GM19351 (cell line): ENCODE measurements around the gene ANKRD10.
A peak's percentile ranks its signal among the peaks of the same experiment; 100 is the strongest.
"Not testable (repeated sequence)": the region's sequence is repeated elsewhere in the genome, so short reads cannot be mapped to it uniquely, and the experiment has no call there.

Source experiments
- ATAC-seq: cut with Tn5 transposase; IDR thresholded peaks from one replicate; pipeline ENCODE4 v1.9.1; 2021; ENCODE audit warnings: mild to moderate bottlenecking, moderate library complexity; ENCODE audit not compliant: unreplicated experiment

Gene ANKRD10

DNA sequence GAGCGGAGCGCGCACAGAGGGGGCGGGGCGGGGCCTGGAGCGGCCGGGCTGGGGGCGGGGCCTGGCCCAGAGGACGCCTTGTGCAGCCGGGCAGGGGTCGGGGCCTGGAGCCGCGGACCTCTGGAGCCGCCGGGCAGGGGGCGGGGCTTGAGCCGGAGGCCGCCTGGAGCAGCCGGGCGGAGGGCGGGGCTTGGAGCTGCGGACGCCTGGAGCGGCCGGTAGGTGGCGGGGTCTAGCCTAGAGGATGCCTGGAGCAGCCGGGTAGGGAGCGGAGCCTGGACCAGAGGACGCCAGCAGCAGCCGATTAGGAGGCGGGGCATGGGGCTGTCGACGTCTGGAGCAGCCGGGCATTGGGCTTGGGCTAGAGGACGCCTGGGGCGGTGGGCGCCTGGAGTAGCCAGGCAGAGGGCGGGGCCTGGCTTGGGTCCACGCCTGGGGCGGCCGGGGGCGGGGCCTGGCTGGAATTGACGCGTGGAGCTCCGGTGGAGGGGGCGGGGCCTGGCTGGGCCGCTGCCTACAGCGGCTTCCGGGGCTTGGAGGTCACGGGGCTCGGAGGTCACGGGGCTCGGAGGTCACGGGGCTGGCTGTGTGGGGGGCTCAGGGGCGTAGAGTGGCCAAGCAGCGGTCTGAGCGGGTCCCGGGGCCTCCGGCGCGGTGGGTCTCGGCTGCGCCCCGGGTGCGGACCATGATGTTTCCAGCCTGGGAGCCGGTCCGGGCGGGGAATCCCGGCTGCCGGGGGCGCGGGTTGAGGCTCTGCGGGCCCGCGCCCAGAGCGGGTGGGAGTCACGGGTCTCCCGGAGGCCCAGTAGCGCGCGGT lies at the start of gene ANKRD10:
ANKRD10 (minus strand) TSS at position 13 of the 817 bp plus-strand sequence. CDS start 135 bp downstream, outside the sequence.
- peak; percentile 71 for ATAC-seq

GRCh38 chr13:110964229-110965037 lies 49.6 kb upstream of the ANKRD10 start:
- no peak for ATAC-seq

DNA sequence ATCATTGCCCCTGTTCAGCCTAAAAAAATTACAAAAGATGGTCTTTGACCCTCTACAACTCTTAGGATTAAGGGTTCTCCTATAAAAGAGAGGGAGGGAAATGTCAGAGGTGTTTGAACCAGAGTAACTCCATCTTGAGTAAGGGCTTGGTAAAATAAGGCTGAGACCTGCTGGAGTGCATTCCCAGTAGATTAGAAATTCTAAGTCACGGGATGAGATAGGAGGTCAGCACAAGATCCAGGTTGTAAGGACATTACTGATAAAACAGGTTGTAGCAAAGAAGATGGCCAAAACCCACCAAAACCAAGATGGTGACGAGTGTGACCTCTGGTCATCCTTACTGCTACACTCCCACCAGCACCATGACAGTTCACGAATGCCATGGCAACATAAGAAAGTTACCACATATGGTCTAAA lies 48.7 kb upstream of the ANKRD10 start:
- no peak for ATAC-seq

- ATAC-seq = no peak
Observed at GRCh38 chr13:110961959-110962358, 47.1 kb upstream of the ANKRD10 start.

DNA sequence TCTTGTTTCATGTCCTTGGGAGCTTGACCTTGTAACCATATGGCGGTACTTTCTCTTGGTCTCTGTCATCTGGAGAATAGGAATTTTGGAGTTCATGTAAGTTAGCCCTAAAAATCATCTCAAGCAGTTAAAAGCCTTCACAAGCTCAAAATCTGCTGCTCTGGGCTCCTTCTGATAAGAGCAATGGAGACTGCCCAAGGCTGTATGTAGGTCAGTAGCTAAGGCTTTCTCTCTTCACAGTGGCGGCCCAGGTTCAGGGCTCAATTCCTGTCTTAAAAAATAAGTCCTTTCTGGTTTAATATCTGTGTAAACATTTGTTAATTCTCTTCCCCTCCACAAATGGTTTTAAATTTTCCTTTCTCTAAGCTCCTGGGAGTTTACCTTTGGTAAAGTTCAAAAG lies 45.3 kb upstream of the ANKRD10 start:
- ATAC-seq = no peak

DNA sequence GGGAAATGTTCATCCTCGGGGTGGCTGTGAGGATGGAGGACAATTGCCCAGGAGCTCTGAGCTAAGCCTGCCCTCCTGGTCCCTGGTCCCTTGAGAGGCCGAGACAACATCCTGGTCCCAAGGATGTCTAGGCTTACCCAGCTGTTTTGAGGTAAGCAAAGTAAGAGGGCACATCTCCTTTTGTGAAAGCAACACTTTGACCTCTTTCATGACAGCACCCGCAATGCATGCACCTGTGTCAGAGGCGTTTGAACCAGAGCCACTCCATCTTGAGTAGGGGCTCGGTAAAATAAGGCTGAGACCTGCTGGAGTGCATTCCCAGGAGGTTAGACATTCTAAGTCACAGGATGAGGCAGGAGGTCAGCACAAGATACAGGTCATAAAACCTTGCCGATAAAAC lies 43.1 kb upstream of the ANKRD10 start:
- ATAC-seq = no peak

DNA sequence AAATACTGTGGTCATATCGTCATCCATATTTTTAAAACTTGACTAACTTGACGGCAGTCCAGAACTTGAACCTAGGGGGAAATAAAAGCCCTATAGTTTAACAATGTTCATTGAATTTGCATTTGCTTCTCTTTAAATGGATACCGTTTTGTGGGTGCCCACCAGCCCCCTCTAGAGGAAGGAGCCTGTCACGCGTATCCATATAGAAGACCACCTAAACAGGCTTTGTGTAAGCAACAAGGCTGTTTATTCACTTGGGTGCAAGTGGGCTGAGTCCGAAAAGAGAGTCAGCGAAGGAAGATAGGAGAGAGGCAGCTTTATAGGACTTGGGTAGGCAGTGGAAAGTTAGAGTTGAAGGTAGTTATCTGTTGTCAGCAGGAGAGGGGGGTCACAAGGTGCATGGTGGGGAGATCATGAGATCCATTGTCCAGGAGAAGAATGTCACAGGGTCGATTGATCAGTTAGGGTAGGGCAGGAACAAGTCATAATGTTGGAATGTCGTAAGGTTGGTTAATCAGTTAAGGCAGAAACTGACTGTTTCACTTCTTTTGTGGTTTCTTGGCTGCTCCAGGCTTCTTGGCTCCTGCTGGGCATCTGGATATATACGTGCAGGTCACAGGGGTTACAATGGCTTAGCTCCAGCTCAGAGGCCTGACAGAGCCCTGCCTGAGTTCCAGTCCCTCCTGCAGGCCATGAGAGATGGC lies 42.5 kb upstream of the ANKRD10 start:
- no peak for ATAC-seq

GRCh38 chr13:110956216-110956615 lies 41.3 kb upstream of the ANKRD10 start:
- ATAC-seq = not testable (repeated sequence)

DNA sequence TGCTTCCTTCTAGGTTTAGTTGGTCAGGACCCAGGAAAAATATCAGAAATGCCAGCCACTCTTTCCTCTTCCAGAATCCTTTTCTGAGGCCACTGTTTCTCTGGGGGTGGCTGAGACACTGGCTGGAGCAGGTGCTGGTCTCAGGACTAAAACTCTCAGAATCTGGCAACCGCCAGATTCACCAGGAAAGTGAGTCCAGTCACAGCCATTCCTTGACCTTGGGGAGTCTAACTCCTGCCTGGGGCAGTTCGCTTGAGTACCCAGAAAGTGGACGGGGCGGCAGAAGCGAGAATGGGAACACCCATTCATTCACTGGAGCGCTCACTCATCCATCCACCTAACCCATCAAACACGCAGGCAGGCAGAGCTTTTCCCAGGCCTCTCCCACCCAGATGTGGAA lies 40.7 kb upstream of the ANKRD10 start:
- not testable (repeated sequence) for ATAC-seq

- peak; percentile 62 for ATAC-seq
Observed at GRCh38 chr13:110955072-110955503, 40.2 kb upstream of the ANKRD10 start.

DNA sequence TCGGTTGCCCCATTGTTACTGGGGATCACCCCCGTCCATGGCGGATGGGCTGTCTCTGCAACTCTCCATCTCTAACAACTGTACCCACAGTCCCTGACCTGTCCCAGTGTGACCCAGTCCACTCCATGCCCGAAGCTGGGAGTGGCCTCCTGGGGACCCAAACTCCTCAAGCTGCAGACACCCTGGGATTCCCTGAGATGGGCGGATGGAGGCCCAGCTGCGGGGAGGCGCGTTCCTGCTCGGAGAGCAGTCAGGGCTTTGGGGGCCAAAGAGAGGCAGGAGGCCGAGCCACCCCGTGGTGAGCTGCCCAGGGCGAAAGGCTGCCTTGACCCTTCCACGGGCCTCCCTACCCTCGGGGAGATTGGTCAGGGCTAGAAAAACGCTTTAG lies 39.7 kb upstream of the ANKRD10 start:
- not testable (repeated sequence) for ATAC-seq

GRCh38 chr13:110953833-110954532 lies 39.1 kb upstream of the ANKRD10 start:
- ATAC-seq = no peak

DNA sequence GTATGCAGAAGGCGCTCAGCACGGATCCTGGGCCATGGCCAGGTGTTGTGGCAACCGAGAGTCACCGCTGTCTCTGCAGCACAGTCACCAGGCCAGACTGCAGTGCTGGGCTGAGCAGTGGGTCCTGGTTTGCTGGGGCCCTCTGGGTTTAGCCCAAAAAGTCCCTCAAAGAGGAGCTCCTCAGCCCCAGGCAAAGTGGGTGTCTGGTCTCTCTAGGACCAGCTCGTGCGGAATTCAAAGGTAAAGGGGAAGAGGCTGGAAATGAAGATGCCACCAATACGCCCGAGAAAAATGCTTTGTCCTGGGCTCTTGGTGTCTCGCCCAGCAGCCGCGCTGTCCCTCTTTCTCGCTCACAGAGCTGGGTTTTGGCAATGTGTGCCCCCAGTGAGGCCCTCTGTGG lies 38.5 kb upstream of the ANKRD10 start:
- no peak for ATAC-seq

DNA sequence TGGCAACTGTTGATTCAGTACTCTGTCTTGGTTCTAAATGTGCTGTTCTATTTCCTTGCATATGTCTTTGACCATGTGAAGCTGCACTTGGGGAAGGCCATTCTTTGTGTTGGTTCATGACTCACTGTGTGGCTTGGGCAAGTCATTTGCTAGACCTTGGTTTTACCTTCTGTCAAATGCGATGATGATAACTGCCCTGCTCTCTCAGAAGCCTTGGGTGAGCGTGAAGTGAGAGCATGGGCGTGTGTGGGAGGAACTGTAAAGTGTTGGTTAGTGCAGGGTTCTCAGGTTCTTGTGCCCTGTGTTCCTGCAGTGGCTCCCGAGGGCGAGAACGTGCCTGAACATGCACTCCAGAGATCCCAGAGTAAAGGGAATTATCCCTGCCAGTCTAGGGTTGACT lies 37.3 kb upstream of the ANKRD10 start:
- ATAC-seq = peak; percentile 78

DNA sequence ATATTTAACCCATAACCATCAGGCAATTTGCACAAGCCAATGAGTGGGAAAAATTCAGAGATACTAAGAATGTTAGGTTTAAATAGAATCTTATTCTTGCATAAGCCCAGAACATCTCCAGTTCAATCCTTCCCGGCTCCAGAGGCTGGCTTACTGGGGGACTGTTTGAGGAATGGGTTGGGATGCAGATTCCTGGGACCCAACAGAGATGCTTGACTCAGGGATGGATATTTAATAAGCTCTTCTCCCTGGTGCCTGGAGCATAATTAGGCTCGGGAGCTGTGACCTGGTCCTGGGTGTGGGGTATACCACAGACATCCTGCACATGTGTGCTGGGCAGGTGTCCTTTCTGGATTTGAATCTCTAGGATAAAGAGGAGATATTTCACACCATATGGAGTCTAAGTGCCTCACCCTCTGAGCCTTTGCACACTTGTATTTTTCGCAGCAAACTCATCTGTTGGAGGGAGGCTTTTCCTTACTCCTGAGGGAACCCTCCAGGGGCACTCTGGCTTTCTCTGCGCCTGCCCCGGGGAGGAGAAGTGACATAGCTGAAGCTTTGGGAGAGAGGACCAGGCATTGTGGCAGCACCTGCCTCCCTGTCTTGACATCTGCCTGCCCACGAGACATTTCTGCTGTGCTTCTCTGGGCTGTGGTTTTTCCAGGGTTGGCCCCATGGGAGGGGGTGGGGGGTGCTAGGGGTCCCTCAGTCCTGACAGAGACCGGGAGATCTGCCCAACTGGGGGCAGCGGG lies 36.1 kb upstream of the ANKRD10 start:
- ATAC-seq = no peak

GRCh38 chr13:110950356-110950755 lies 35.5 kb upstream of the ANKRD10 start:
- no peak for ATAC-seq

- no peak for ATAC-seq
Observed at GRCh38 chr13:110949628-110950027, 34.8 kb upstream of the ANKRD10 start.

- no peak for ATAC-seq
Observed at GRCh38 chr13:110949116-110949515, 34.2 kb upstream of the ANKRD10 start.

DNA sequence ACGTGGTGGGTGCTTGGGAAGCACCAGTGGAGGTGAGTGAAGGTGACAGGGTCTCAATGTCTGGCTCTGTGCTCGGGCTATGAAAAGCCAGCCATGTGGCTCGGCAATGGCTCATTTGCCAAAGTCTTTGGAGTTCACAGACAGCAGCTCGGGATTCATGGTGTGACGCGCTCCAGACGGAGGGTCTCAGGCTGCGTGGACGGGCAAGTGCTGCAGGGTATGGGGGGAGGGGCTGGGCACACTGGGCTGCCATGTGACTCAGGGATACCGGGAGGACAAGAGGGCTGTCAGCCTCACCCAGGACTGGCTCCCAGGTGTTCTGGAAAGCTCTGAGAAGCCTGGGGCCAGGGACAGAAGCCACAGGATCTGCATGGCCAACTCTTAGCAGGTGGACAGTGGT lies 32.5 kb upstream of the ANKRD10 start:
- not testable (repeated sequence) for ATAC-seq
